SIG-M5 (cell line): Measurements from ENCODE around the gene HSD17B14.
"Not testable (repeated sequence)": the region's sequence is repeated elsewhere in the genome, so short reads cannot be mapped to it uniquely, and the experiment has no call there.

Experiments
- DNase-seq: peaks from one replicate; lab custom pipeline; 2025; lab: John Stamatoyannopoulos, UW

Gene HSD17B14

DNA sequence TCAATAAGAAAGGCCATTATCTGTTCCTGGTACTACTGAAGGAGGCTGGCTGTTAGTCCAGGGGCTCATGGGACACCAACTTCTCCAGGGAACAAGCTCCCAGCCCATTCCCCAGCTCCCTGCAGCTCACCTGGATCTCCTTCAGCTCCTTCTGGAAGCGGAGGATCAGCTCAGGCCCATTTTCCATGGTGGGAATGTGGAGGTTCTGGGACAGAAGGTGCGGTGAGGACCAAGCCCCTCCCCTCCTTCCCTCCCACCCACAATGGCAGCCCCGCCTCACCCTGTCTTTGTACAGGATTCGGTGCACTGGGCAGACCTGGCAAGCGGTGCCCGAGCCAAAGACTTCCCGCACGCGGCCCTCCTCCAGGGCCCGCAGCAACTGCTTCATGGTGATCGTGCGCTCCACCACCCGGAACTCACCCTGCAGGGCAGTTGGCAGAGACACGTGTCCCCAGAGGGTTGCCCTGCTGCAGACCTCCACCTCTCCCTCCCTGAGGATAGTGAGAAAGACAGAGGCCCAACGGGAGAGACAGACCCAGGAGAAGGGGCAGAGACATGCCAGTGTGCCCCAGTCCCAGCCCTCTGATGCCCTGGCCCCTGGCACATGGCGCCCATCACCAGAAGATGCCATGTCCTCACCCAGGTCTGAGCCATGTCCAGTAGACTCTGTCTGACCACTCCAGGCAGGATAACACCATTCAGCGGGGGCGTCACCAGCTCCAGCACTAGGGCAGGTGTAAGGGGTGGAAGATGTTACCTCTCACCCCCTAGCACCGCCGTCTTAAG is 39.8 kb downstream of the HSD17B14 start:
- no peak for DNase-seq

DNA sequence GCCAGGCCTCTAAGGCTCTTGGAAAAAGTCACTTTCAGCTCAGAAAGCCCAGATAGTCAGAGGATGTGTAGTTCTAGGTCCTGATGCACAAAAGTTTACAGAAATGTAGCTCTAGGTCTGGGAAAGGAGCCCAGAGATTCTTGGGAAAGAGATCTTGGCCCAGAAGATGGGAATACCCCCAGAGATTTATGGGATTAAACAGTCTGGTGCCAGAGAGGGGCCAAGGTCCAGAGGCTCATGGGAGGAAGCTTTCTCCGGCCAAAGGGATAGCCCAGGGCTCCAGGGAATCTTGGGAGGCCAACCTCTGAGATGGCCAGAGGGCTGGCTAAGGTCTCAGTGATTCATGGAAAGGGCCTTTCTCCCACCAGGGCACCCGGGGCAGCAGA is 40.6 kb downstream of the HSD17B14 start:
- DNase-seq, result no peak

- DNase-seq, result peak; percentile 33
These were observed 41.1 kb downstream of the HSD17B14 start for GRCh38 chr19:48795055-48795684.

GRCh38 chr19:48794291-48794690 is 42.0 kb downstream of the HSD17B14 start:
- DNase-seq, result no peak

DNA sequence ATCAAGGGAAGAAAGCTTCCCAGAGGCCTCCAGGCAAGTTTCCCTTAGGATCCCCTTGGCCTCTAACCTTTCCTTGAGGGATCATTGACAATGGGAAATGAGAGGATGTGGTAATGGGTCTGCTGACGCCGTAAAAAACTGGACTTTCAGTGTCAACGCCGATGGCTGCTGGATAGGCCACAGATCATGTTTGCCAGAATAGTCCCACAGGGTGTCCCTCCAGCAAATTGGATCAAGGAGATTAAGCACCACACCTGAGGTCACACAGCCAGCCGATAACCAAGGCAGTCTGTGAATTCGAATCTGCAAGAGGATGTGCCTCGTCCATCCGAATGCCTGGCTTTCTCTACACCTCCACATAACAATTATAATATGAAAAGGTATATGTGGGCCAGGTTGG is 43.0 kb downstream of the HSD17B14 start:
- DNase-seq, result no peak

DNA sequence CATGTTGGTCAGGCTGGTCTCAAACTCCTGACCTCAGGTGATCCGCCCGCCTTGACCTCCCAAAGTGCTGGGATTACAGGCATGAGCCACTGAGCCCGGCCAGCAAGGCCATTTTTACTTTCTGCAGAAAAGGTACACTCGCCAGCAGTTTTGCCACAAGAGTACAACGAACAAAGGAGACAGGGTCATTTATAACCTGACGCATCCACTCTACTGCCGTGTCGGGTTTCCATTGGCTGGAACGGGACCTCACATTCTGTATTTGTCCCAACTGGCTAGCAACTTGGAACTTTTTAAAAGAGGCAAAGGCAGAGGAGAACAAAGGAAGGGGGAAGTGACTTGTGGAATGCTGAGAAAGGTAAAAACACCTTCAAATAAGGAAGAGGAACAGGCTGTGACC is 49.0 kb downstream of the HSD17B14 start:
- DNase-seq, result not testable (repeated sequence)

DNA sequence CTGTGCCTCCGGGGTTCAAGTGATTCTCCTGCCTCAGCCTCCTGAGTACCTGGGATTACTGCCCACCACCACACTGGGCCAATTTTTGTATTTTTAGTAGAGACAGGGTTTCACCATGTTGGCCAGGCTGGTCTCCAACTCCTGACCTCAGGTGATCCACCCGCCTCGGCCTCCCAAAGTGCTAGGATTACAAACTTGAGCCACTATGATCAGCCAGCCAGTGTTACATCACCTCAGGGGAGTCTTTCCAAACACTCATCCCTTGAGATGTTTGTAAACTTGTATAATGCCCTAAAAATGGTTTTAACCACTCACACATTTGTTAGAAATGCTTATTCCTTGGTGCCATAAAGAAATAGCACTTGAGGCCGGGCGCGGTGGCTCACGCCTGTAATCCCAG is 49.9 kb downstream of the HSD17B14 start:
- DNase-seq, result not testable (repeated sequence)

GRCh38 chr19:48784527-48784926 is 51.8 kb downstream of the HSD17B14 start:
- DNase-seq, result no peak

DNA sequence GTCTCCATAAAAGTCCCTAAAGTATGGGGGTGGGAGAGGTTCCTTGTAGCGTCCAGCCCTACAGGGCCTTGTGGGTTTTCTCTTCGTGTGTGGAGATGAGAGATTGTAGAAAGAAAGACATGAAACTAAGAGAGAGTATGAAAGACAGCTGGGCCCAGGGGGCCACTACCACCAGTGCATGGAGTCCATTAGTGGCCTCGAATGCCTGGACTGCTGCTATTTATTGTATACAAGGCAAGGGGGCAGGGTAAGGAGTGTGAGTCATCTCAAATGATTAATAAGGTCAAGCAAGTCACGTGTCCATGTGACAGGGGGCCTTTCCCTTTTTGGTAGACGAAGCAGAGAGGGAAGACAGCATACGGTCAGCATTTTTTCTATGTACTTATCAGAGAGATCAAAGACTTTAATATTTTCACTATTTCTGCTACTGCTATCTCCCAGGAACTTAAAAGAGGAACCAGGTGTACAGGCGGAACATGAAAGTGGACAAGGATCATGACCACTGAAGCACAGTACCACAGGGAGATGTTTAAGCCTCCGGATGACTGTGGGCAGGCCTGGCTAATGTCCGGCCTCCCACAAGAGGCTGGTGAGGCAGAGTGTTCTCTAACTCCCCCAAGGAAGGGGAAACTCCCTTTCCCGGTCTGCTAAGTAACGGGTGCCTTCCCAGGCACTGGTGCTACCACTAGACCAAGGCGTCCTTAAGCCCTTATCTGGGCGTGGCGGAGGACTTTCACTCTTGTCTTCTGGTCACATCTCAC is 55.5 kb downstream of the HSD17B14 start:
- DNase-seq, result no peak

- DNase-seq, result no peak
These were observed 56.7 kb downstream of the HSD17B14 start for GRCh38 chr19:48779636-48780035.

DNA sequence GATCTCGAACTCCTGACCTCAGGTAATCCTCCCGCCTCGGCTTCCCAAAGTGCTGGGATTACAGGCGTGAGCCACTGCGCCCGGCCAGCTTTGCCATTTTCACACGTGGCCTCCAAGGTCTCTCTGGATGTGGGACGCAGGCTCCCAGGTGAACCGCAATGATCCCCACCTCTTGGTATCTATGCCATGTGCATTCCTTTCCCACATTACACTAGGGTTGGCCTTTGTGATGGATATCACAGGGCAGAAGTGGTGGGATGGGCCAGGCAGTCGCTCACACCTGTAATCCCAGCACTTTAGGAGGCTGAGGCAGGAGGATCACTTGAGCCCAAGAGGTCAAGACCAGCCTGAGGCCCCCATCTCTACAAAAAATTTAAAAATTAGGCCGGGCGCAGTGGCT is 58.6 kb downstream of the HSD17B14 start:
- no peak for DNase-seq

- DNase-seq, result no peak
These were observed 59.2 kb downstream of the HSD17B14 start for GRCh38 chr19:48777139-48777538.

GRCh38 chr19:48772503-48772953 is 63.8 kb downstream of the HSD17B14 start:
- DNase-seq, result no peak

DNA sequence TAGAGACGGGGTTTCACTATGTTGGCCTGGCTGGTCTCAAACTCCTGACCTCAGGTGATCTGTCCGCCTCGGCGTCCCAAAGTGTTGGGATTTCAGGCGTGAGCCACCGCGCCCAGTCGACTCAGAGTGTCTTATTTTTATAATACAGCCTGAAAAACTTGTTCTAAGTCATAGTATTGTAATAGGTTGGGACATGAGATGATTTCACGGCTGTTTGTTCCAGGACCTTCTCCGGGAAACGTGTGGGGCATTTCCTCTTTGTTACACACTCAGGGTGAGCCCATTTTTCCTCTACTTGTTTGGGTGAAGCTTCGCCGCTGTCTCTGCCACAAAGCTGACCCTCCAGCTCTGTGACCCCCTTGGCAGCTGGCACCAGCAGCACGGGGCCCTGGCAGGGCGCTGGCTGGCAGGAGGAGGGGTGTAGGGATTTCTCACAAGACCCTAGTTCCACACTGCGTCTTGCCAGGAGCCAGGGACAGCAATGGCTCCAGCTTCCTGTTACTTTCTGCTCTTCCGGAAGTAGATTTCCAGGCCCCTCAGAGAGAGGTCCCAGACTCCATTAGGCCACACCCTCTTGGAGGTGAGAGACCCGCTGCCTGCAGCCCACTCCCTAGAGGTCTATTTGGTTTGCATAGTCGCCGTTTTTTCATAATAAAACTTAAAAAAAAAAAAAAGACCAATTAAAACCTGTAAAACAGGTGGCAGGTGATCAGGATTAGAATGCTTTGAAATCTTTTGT is 65.4 kb downstream of the HSD17B14 start:
- no peak for DNase-seq

DNA sequence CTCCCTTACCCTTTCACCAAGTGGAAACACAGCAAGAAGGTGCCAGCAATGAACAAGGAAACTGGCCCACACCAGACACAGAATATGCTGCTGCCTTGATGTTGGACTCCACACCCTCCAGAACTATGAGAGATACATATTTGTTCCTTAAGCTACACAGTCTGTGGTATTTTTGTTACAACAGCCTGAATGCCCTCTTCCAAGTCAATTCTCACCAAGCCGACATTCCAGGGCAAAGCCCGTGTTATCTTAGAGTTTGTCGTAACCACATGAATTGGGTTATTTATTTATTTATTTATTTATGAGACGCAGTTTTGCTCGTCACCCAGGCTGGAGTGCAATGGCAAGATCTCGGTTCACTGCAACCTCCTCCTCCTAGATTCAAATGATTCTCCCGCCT is 66.0 kb downstream of the HSD17B14 start:
- no peak for DNase-seq

- no peak for DNase-seq
These were observed 67.1 kb downstream of the HSD17B14 start for GRCh38 chr19:48768994-48769713.

DNA sequence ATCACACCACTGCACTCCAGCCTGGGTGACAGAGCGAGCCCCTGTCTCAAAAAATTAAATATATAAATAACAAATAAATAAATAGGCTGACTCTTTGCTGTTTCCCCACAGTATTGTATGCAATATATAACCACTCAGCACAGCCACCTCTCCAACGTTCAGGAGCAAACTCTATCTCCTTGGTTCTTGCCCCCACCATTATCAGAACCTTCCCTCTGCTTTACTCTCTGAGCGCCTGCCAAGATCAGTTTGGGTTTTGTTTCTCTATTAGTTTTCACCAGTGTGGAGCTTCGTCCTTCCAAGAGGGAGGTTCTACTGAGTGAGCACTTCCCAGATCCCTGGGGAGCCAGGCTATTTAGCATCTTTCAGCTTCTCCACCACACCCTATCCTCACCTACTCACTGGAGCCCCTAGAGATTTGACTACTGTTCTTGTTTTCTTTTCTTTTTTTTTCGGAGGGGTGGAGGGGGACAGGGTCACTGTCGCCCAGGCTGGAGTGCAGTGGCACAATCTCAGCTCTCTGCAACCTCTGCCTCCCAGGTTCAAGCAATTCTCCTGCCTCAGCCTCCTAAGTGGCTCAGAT is 68.0 kb downstream of the HSD17B14 start:
- DNase-seq, result not testable (repeated sequence)

- not testable (repeated sequence) for DNase-seq
These were observed 70.5 kb downstream of the HSD17B14 start for GRCh38 chr19:48765816-48766215.
